Transverse colon (tissue), 4 donors: ENCODE measurements around the gene WDR45. TPM values are rescaled to one million over a fixed set of nuclear protein-coding genes. Genes with fewer than 3 reads are reported as not detected.

Experiments
- DNase-seq: peaks from one replicate; pipeline ENCODE4 v3.0.0-alpha.2; 2019
- H3K27ac ChIP-seq, 4 donors: fragments of 200-600 bp; sonication (generic); 2 replicates each; pipeline ENCODE4 v1.5.1; 2016 to 2018; ENCODE audit warnings: inconsistent platforms in 4 of 4
- H3K27me3 ChIP-seq: fragments of 200-600 bp; sonication (generic); 2 replicates; pipeline ENCODE4 v1.5.1; 2017; ENCODE audit warnings: inconsistent platforms
- H3K36me3 ChIP-seq, 4 donors: fragments of 200-600 bp; sonication (generic); 2 replicates each; pipeline ENCODE4 v1.5.1; 2017 to 2019; ENCODE audit warnings: inconsistent platforms in 4 of 4
- H3K4me1 ChIP-seq, 4 donors: fragments of 200-600 bp; sonication (generic); 2 replicates each; pipeline ENCODE4 v1.5.1; 2017 to 2020; ENCODE audit warnings: inconsistent platforms in 4 of 4
- H3K4me3 ChIP-seq, 4 donors: fragments of 200-600 bp; sonication (generic); 1 replicate in 1 of 4; 2 replicates in 3 of 4; pipeline versions ENCODE4 v1.5.1 to v1.6.1; 2017 to 2019; ENCODE audit warnings: inconsistent platforms in 4 of 4
- H3K9me3 ChIP-seq, 2 donors: fragments of 200-600 bp; sonication (generic); 2 replicates each; pipeline ENCODE4 v1.5.1; 2017 to 2019; ENCODE audit warnings: inconsistent platforms in 2 of 2
- CTCF ChIP-seq, 5 experiments: fragments of 200-600 bp in 3 of 5; fragments of 450-650 bp in 2 of 5; sonication (generic) in 3 of 5; IDR thresholded peaks; 1 replicate in 2 of 5; 2 replicates in 3 of 5; pipeline ENCODE4 v1.5.1; 2016 to 2017; ENCODE audit warnings: antibody characterized with exemption in 5 of 5, inconsistent platforms in 3 of 5, mild to moderate bottlenecking in 2 of 5, moderate library complexity in 1 of 5
- EP300 ChIP-seq: sonication (generic); formaldehyde crosslinking; IDR thresholded peaks from one replicate; pipeline ENCODE4 v1.6.1; 2017; ENCODE audit warnings: antibody characterized with exemption, low read depth
- POLR2A ChIP-seq: fragments of 450-650 bp; IDR thresholded peaks from one replicate; pipeline ENCODE4 v1.6.1; 2016; ENCODE audit warnings: antibody characterized with exemption, mild to moderate bottlenecking, moderate library complexity
- POLR2AphosphoS5 ChIP-seq, 3 donors: sonication (generic); formaldehyde crosslinking; IDR thresholded peaks; one replicate each; pipeline ENCODE4 v1.6.1; 2016; ENCODE audit warnings: antibody characterized with exemption in 3 of 3
- WGBS, 2 donors: methylation state at CpG; one replicate each; pipeline ENCODE4 v1.1.5; 2018; ENCODE audit warnings: low coverage in 1 of 2; 5-methylcytosine and 5-hydroxymethylcytosine counted together
- in situ Hi-C, 4 donors: fragments of 200-750 bp; cut with MboI; loops; one replicate each; pipeline versions ENCODE4 v1.15.0 to v1.15.1; 2017; ENCODE audit warnings: low sequenced_read_pairs in 3 of 4, low pct_ligation_motif_present in 1 of 4, low pct_unique_long_range_greater_than_20kb in 1 of 4
- intact Hi-C: fragments of 100-400 bp; cut with DNase I; formaldehyde crosslinking; loops from one replicate; pipeline ENCODE4 v1.15.1; 2023; ENCODE audit warnings: low total_unique reads
- total RNA-seq, 4 donors: library from RNA; depleted of rRNA; stranded (reverse); fragments of >200 nt; gene quantifications; one replicate each; pipeline ENCODE4 v1.1.0, GENCODE V29; 2016

Gene WDR45
- total RNA-seq, 4 donors from 2014 or later = 73.5 to 205 (median 117) TPM

GRCh38 chrX:49066690-49067089 lies 13.0 kb downstream of the WDR45 start:
- Histone ChIP-seq H3K36me3 (no peaks in the 10 kb centered on the region), H3K9me3 (no peaks in the 10 kb centered on the region), H3K4me1 (no peaks in the 10 kb centered on the region), H3K4me3 (no peak overlapping the region), H3K27me3 (no peaks in the 10 kb centered on the region), H3K27ac (no peak overlapping the region)
- WGBS, 2 donors = 69% methylated on average over 9 of the region's 9 CpGs; no CpG with 5 or more reads in 1 of the 2 donors
- in situ Hi-C loops = no loop called here
- DNase-seq = no peak
- TF ChIP-seq POLR2AphosphoS5 (IDR thresholded peaks at IDR 0.05) (no peak), POLR2A (no peak), CTCF (IDR thresholded peaks at IDR 0.05) (no peak), EP300 (no peak)
- intact Hi-C loops = no loop called here

GRCh38 chrX:49066278-49066677 lies 13.4 kb downstream of the WDR45 start:
- 82 to 100% methylated on average over 1 to 2 of the region's 2 CpGs for WGBS, 2 donors
- H3K4me3 ChIP-seq = no peak overlapping the region
- intact Hi-C loops (no loop called here), in situ Hi-C loops (no loop called here)
- H3K27ac ChIP-seq = no peak overlapping the region
- no peaks in the 10 kb centered on the region for H3K36me3 ChIP-seq
- TF ChIP-seq EP300 (no peak), POLR2A (no peak), CTCF (IDR thresholded peaks at IDR 0.05) (no peak), POLR2AphosphoS5 (IDR thresholded peaks at IDR 0.05) (no peak)
- no peak for DNase-seq
- no peaks in the 10 kb centered on the region for H3K9me3 ChIP-seq
- no peaks in the 10 kb centered on the region for H3K27me3 ChIP-seq
- no peaks in the 10 kb centered on the region for H3K4me1 ChIP-seq

DNA sequence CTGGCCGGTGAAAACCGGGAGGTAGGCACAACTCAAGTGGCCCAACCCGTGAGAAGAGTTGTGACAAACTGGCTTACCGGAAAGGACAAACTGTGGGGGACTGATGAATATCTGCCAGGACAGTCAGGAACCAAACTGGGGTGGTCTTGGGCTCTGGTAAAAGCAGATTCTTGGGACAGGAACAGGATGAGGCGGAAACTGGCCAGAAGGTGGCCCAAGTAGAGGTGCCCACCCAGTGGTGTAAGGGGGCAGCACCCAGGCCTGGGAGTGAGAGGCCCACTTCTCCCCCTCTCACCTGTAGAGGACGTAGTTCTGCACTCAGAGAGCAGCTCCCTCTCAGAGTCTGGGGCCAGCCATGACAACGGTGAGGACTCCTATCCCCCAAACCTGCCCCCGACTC lies 15.0 kb downstream of the WDR45 start:
- H3K36me3 ChIP-seq = no peaks in the 10 kb centered on the region
- H3K9me3 ChIP-seq = no peaks in the 10 kb centered on the region
- intact Hi-C loops (no loop called here), in situ Hi-C loops (no loop called here)
- no peak for DNase-seq
- TF ChIP-seq EP300 (no peak), CTCF (IDR thresholded peaks at IDR 0.05) (no peak), POLR2AphosphoS5 (IDR thresholded peaks at IDR 0.05) (no peak), POLR2A (no peak)
- H3K4me1 ChIP-seq = no peaks in the 10 kb centered on the region
- H3K4me3 ChIP-seq = no peak overlapping the region
- no peak overlapping the region for H3K27ac ChIP-seq
- 85% methylated on average over 8 of the region's 8 CpGs; no CpG with 5 or more reads in 1 of the 2 donors for WGBS, 2 donors
- no peaks in the 10 kb centered on the region for H3K27me3 ChIP-seq

DNA sequence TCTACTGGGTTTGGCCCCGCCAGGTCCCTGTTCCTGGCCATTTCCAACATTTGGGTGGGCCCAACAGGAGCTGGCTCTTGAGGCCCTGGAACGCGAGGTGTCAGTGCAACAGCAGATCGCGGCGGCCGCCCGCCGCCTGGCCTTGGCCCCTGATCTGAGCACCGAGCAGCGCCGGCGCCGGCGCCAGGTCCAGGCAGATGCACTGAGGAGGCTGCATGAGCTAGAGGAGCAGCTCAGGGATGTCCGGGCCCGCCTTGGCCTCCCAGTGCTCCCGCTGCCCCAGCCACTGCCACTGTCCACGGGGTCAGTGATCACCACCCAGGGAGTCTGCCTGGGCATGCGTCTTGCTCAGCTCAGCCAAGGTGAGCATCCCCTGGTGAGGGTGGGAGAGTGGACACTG lies 15.4 kb downstream of the WDR45 start:
- no peak overlapping the region for H3K27ac ChIP-seq
- H3K4me3 ChIP-seq = no peak overlapping the region
- intact Hi-C loops (no loop called here), in situ Hi-C loops (no loop called here)
- WGBS, 2 donors = 91% methylated on average over 20 of the region's 20 CpGs; no CpG with 5 or more reads in 1 of the 2 donors
- no peaks in the 10 kb centered on the region for H3K36me3 ChIP-seq
- no peaks in the 10 kb centered on the region for H3K9me3 ChIP-seq
- DNase-seq = no peak
- H3K27me3 ChIP-seq = no peaks in the 10 kb centered on the region
- TF ChIP-seq EP300 = no peak
- TF ChIP-seq CTCF (IDR thresholded peaks at IDR 0.05) = no peak
- no peak for TF ChIP-seq POLR2A
- TF ChIP-seq POLR2AphosphoS5 (IDR thresholded peaks at IDR 0.05) = no peak
- H3K4me1 ChIP-seq = no peaks in the 10 kb centered on the region
